Esophagus muscularis mucosa (tissue), 4 donors: Measurements from ENCODE around the gene LRP1. TPM values are rescaled to one million over a fixed set of nuclear protein-coding genes. Genes with fewer than 3 reads are reported as not detected.
A peak's percentile ranks its signal among the peaks of the same experiment; 100 is the strongest.

Source experiments
- DNase-seq: peaks from one replicate; pipeline ENCODE4 v3.0.0-alpha.2; 2017; ENCODE audit errors: extremely low spot score
- H3K27ac ChIP-seq, 4 donors: fragments of 200-600 bp; sonication (generic); replicated peaks in 1 of 4; 1 replicate in 3 of 4; 2 replicates in 1 of 4; pipeline ENCODE4 v1.5.1; 2016 to 2019; ENCODE audit warnings: mild to moderate bottlenecking in 1 of 4
- H3K27me3 ChIP-seq, 4 donors: fragments of 200-600 bp; sonication (generic); one replicate each; pipeline versions ENCODE4 v1.5.1 to v1.6.0; 2016 to 2019
- H3K36me3 ChIP-seq, 4 donors: fragments of 200-600 bp; sonication (generic); one replicate each; pipeline ENCODE4 v1.5.1; 2016 to 2019
- H3K4me1 ChIP-seq, 4 donors: fragments of 200-600 bp; sonication (generic); one replicate each; pipeline ENCODE4 v1.5.1; 2016 to 2019
- H3K4me3 ChIP-seq, 4 donors: fragments of 200-600 bp; sonication (generic); 1 replicate in 2 of 4; 2 replicates in 2 of 4; pipeline ENCODE4 v1.5.1; 2016 to 2019; ENCODE audit warnings: mild to moderate bottlenecking in 4 of 4, moderate library complexity in 1 of 4
- H3K9me3 ChIP-seq, 4 donors: fragments of 200-600 bp; sonication (generic); 1 replicate in 3 of 4; 2 replicates in 1 of 4; pipeline ENCODE4 v1.5.1; 2016 to 2019
- EP300 ChIP-seq: sonication (generic); formaldehyde crosslinking; IDR thresholded peaks from one replicate; pipeline ENCODE4 v1.6.1; 2017; ENCODE audit warnings: antibody characterized with exemption
- POLR2A ChIP-seq: fragments of 450-650 bp; IDR thresholded peaks from one replicate; pipeline ENCODE4 v1.6.1; 2017; ENCODE audit warnings: antibody characterized with exemption, moderate library complexity, mild to moderate bottlenecking, low read depth
- POLR2AphosphoS5 ChIP-seq, 2 donors: sonication (generic); formaldehyde crosslinking; IDR thresholded peaks; one replicate each; pipeline ENCODE4 v1.6.1; 2017; ENCODE audit warnings: antibody characterized with exemption in 2 of 2
- WGBS: methylation state at CpG from one replicate; pipeline ENCODE4 v1.1.5; 2018; 5-methylcytosine and 5-hydroxymethylcytosine counted together
- intact Hi-C: fragments of 100-400 bp; cut with DNase I; formaldehyde crosslinking; loops from one replicate; pipeline ENCODE4 v1.15.1; 2023
- total RNA-seq, 4 donors: library from RNA; depleted of rRNA; stranded (reverse); fragments of >200 nt; gene quantifications; one replicate each; pipeline versions ENCODE4 v1.1.0 to v1.2.1, GENCODE V29; 2016
- TF ChIP-seq, protein P1 (sequence below), 3 experiments: fragments of 200-600 bp in 2 of 3; fragments of 450-650 bp in 1 of 3; sonication (generic) in 2 of 3; IDR thresholded peaks; one replicate each; pipeline ENCODE4 v1.5.1; 2017 to 2019; ENCODE audit warnings: antibody characterized with exemption in 3 of 3, mild to moderate bottlenecking in 2 of 3, moderate library complexity in 1 of 3

LRP1 gene
- total RNA-seq, 4 donors from 2014 or later, result 203 to 338 (median 250) TPM

DNA sequence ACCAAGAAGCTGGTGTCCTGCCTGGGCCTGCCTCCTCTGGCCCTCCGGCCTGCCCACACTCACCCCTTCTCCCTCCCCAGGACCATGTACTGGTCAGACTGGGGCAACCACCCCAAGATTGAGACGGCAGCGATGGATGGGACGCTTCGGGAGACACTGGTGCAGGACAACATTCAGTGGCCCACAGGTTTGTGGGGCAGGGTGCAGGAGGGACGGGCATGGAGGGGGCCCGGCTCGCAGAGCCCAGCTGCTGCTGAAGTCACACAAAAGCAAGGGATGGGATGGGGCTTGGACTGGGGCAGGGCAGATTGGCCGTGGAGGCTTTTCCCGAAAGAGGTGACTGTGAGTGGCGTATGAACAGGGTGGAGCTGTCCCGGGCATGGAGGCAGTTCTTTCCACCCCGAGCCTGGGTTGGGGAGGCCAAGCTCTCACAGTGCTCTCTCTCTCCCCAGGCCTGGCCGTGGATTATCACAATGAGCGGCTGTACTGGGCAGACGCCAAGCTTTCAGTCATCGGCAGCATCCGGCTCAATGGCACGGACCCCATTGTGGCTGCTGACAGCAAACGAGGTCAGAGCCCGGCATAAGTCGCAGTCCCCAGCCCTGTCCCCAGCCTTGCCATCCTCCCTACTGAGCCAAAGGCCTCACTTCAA, 80.5 kb downstream of the LRP1 start:
- DNase-seq, result no peak
- Histone ChIP-seq H3K4me3 (no peak overlapping the region), H3K36me3 (peaks cover 42 to 92% (median 78%) of the 10 kb centered on the region in 4 donors), H3K27ac (peak overlapping the region in 1 of 4 donors; percentile 5), H3K4me1 (peaks cover 10 to 25% (median 17%) of the 10 kb centered on the region in 4 donors), H3K27me3 (peaks cover 0 to 4% (median 0%) of the 10 kb centered on the region in 4 donors), H3K9me3 (no peaks in the 10 kb centered on the region)
- TF ChIP-seq, protein P1, sequence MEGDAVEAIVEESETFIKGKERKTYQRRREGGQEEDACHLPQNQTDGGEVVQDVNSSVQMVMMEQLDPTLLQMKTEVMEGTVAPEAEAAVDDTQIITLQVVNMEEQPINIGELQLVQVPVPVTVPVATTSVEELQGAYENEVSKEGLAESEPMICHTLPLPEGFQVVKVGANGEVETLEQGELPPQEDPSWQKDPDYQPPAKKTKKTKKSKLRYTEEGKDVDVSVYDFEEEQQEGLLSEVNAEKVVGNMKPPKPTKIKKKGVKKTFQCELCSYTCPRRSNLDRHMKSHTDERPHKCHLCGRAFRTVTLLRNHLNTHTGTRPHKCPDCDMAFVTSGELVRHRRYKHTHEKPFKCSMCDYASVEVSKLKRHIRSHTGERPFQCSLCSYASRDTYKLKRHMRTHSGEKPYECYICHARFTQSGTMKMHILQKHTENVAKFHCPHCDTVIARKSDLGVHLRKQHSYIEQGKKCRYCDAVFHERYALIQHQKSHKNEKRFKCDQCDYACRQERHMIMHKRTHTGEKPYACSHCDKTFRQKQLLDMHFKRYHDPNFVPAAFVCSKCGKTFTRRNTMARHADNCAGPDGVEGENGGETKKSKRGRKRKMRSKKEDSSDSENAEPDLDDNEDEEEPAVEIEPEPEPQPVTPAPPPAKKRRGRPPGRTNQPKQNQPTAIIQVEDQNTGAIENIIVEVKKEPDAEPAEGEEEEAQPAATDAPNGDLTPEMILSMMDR (IDR thresholded peaks at IDR 0.05), result no peak
- TF ChIP-seq POLR2AphosphoS5 (IDR thresholded peaks at IDR 0.05), result no peak
- no peak for TF ChIP-seq POLR2A
- no peak for TF ChIP-seq EP300
- intact Hi-C loops, result no loop called here
- WGBS, result 80% methylated on average over 11 of the region's 22 CpGs

DNA sequence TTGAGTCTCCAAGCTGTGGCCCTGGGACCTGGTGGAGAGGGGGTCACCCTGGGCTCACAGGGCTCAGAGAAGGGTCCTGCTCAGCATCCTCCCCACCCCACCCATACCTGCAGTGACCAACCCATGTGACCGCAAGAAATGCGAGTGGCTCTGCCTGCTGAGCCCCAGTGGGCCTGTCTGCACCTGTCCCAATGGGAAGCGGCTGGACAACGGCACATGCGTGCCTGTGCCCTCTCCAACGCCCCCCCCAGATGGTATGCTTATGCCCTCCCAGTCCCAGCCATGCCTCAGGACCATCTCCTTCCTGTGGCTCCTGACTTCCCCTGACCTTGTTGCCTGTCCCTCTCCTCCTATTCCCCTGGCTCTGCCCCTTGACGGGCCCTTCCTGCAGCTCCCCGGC, 81.6 kb downstream of the LRP1 start:
- 75% methylated on average over 4 of the region's 8 CpGs for WGBS
- no peak for TF ChIP-seq POLR2AphosphoS5 (IDR thresholded peaks at IDR 0.05)
- TF ChIP-seq, protein P1 (IDR thresholded peaks at IDR 0.05), result no peak
- TF ChIP-seq EP300, result no peak
- no peak for TF ChIP-seq POLR2A
- Histone ChIP-seq H3K27me3 (peaks cover 0 to 14% (median 6%) of the 10 kb centered on the region in 4 donors), H3K4me1 (peaks cover 22 to 36% (median 28%) of the 10 kb centered on the region in 4 donors), H3K9me3 (no peaks in the 10 kb centered on the region), H3K27ac (no peak overlapping the region), H3K36me3 (peaks cover 31 to 80% (median 67%) of the 10 kb centered on the region in 4 donors), H3K4me3 (no peak overlapping the region)
- intact Hi-C loops, result no loop called here
- DNase-seq, result no peak

DNA sequence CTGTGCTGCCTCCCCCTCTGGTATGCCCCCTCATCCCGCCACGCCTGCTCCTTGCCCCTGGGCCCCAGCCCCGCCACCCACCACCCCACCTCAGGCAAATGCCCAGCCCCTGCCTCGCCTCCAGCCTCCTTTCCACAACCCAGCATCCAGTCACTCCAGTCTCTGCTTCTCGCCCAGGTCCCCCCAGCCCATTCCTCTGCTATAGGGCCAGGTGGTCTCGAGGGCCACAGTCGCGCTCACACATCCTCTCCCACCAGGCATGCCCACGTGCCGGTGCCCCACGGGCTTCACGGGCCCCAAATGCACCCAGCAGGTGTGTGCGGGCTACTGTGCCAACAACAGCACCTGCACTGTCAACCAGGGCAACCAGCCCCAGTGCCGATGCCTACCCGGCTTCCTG, 82.2 kb downstream of the LRP1 start:
- H3K9me3 ChIP-seq, result no peaks in the 10 kb centered on the region
- intact Hi-C loops, result no loop called here
- peaks cover 27 to 38% (median 32%) of the 10 kb centered on the region in 4 donors for H3K4me1 ChIP-seq
- H3K36me3 ChIP-seq, result peaks cover 25 to 75% (median 61%) of the 10 kb centered on the region in 4 donors
- no peak overlapping the region for H3K27ac ChIP-seq
- no peak for DNase-seq
- TF ChIP-seq POLR2AphosphoS5 (IDR thresholded peaks at IDR 0.05) (no peak), EP300 (no peak), POLR2A (no peak)
- TF ChIP-seq, protein P1 (IDR thresholded peaks at IDR 0.05), result no peak
- 84% methylated on average over 12 of the region's 15 CpGs for WGBS
- H3K4me3 ChIP-seq, result no peak overlapping the region
- H3K27me3 ChIP-seq, result peaks cover 5 to 19% (median 12%) of the 10 kb centered on the region in 4 donors

DNA sequence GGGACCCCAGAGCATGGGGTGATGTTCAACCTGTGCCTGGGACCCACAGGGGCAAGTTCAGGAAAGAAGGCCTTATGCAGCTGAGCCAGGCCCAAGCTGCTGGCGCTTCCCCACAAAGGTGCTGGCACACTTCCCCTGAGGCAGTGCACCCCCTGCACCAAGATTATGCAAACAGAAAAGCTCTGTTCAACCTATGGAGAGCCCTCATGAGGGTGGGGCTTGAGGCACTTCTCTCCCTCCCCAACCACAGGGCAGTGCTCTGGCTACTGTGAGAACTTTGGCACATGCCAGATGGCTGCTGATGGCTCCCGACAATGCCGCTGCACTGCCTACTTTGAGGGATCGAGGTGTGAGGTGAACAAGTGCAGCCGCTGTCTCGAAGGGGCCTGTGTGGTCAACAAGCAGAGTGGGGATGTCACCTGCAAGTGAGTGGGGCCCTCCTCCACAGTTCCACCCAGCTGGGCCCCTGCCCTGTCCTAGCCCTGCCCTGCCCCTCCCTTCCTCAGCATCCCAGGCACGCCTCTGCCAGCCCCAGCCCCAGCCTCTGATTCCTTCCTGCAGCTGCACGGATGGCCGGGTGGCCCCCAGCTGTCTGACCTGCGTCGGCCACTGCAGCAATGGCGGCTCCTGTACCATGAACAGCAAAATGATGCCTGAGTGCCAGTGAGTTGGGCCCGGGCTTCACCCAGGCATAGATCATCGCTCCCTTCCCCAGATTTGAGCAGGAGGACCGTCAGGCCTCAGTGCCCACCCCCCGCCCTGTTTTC, 82.8 kb downstream of the LRP1 start:
- no peaks in the 10 kb centered on the region for H3K9me3 ChIP-seq
- H3K36me3 ChIP-seq, result peaks cover 19 to 68% (median 55%) of the 10 kb centered on the region in 4 donors
- peaks cover 5 to 26% (median 18%) of the 10 kb centered on the region in 4 donors for H3K27me3 ChIP-seq
- no peak overlapping the region for H3K4me3 ChIP-seq
- H3K27ac ChIP-seq, result no peak overlapping the region
- H3K4me1 ChIP-seq, result peaks cover 34 to 44% (median 37%) of the 10 kb centered on the region in 4 donors
- intact Hi-C loops, result no loop called here
- no peak for TF ChIP-seq POLR2A
- TF ChIP-seq, protein P1 (IDR thresholded peaks at IDR 0.05), result no peak
- TF ChIP-seq EP300, result no peak
- no peak for TF ChIP-seq POLR2AphosphoS5 (IDR thresholded peaks at IDR 0.05)
- 92% methylated on average over 8 of the region's 16 CpGs for WGBS
- no peak for DNase-seq
